ENCODE data around the gene ITGB2.

ITGB2 gene

DNA sequence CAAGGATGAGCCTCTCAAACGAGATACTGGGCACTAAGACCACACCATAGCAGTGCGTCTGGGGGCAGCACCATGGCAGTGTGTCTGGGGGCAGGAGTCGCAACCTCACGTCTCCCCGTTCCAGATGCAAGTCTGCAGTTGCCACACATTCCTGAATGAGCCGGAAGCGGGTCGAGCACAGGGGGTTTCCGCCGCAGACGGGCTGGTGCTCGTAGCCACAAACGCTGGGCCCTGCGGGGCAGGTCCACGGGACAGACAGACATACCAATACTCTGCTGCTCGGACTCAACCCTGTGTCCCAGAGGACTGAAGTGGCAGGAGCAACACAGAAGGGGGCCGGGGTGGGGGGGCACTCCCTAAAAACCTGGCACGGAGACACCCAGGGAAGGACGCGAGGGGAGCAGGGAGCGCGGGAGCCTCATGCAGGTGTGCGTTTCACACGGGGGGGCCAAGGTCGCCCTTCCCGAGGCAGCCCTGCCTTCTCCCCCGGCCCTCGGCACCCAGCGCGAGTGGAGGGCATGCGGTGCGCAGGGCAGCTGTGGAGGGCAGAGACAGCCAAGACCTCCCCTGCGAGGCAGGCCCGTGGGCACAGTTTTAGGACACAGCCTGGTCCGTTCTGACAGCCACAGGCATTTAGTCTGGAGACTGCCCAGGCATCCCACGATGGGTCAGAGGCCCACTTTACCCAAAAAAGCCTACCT is 71.7 kb downstream of the ITGB2 start:
- DNase-seq (ENCODE audit: low read depth), result no peak

GRCh38 chr21:44847261-44848056 is 73.2 kb downstream of the ITGB2 start:
- no peak for DNase-seq (ENCODE audit: low read depth)
- H3K4me3 ChIP-seq (ENCODE audit: low read depth, low read length), result no peak overlapping the region
- TF ChIP-seq, protein P1, sequence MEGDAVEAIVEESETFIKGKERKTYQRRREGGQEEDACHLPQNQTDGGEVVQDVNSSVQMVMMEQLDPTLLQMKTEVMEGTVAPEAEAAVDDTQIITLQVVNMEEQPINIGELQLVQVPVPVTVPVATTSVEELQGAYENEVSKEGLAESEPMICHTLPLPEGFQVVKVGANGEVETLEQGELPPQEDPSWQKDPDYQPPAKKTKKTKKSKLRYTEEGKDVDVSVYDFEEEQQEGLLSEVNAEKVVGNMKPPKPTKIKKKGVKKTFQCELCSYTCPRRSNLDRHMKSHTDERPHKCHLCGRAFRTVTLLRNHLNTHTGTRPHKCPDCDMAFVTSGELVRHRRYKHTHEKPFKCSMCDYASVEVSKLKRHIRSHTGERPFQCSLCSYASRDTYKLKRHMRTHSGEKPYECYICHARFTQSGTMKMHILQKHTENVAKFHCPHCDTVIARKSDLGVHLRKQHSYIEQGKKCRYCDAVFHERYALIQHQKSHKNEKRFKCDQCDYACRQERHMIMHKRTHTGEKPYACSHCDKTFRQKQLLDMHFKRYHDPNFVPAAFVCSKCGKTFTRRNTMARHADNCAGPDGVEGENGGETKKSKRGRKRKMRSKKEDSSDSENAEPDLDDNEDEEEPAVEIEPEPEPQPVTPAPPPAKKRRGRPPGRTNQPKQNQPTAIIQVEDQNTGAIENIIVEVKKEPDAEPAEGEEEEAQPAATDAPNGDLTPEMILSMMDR (conservative IDR thresholded peaks at IDR 0.05; ENCODE audit: low read depth, low read length), result no peak

More for the DNA sequence above, 71.7 kb downstream of the ITGB2 start:
- H3K4me3 ChIP-seq (ENCODE audit: low read depth, low read length), result no peak overlapping the region
- TF ChIP-seq, protein P1 (conservative IDR thresholded peaks at IDR 0.05; ENCODE audit: low read depth, low read length), result no peak

GRCh38 chr21:44846485-44847260 is 74.0 kb downstream of the ITGB2 start:
- TF ChIP-seq, protein P1 (conservative IDR thresholded peaks at IDR 0.05; ENCODE audit: low read depth, low read length), result no peak
- no peak overlapping the region for H3K4me3 ChIP-seq (ENCODE audit: low read depth, low read length)
- DNase-seq (ENCODE audit: low read depth), result no peak

- peak overlapping the region; percentile 44 for H3K4me3 ChIP-seq (ENCODE audit: low read depth, low read length)
- TF ChIP-seq, protein P1 (conservative IDR thresholded peaks at IDR 0.05; ENCODE audit: low read depth, low read length), result no peak
- peak; percentile 30 for DNase-seq (ENCODE audit: low read depth)
Observed at GRCh38 chr21:44846224-44846484, 74.5 kb downstream of the ITGB2 start.

GRCh38 chr21:44845418-44846223 is 75.1 kb downstream of the ITGB2 start:
- DNase-seq (ENCODE audit: low read depth), result peak; percentile 72
- TF ChIP-seq, protein P1 (conservative IDR thresholded peaks at IDR 0.05; ENCODE audit: low read depth, low read length), result peak; percentile 56

GRCh38 chr21:44844256-44844655 is 76.4 kb downstream of the ITGB2 start:
- TF ChIP-seq, protein P1 (conservative IDR thresholded peaks at IDR 0.05; ENCODE audit: low read depth, low read length), result no peak

More at GRCh38 chr21:44845418-44846223, 75.1 kb downstream of the ITGB2 start:
- H3K4me3 ChIP-seq (ENCODE audit: low read depth, low read length), result peak overlapping the region; percentile 44

More at GRCh38 chr21:44844256-44844655, 76.4 kb downstream of the ITGB2 start:
- no peak for DNase-seq (ENCODE audit: low read depth)
- no peak overlapping the region for H3K4me3 ChIP-seq (ENCODE audit: low read depth, low read length)
